Fibroblast of the aortic adventitia (primary cell): ENCODE results near the gene PHB1. TPM values are rescaled to one million over a fixed set of nuclear protein-coding genes. Genes with fewer than 3 reads are reported as not detected.

ENCODE experiments used
- DNase-seq: peaks from one replicate; pipeline ENCODE4 v3.0.0-alpha.2; 2010; ENCODE audit warnings: low read depth
- H3K4me3 ChIP-seq: 2 replicates; pipeline ENCODE4 v1.5.1; 2011; ENCODE audit warnings: low read depth, mild to moderate bottlenecking, control low read depth, low read length, moderate library complexity
- CTCF ChIP-seq: IDR thresholded peaks from 2 replicates; pipeline ENCODE4 v1.5.1; 2011; ENCODE audit warnings: mild to moderate bottlenecking, low read length, control low read depth, inconsistent platforms; ENCODE audit not compliant: insufficient read depth
- total RNA-seq: library from RNA; depleted of rRNA; stranded (reverse); fragments of >200 nt; gene quantifications from 2 replicates; pipeline ENCODE4 v1.2.3, GENCODE V29; 2012; ENCODE audit warnings: low replicate concordance

Gene PHB1
- total RNA-seq, 1 donor = 103 TPM

GRCh38 chr17:49456183-49456965, 41.7 kb upstream of the PHB1 start:
- no peak overlapping the region for H3K4me3 ChIP-seq
- TF ChIP-seq CTCF = no peak
- peak; percentile 81 for DNase-seq

GRCh38 chr17:49455272-49455861, 40.7 kb upstream of the PHB1 start:
- no peak for DNase-seq
- TF ChIP-seq CTCF = no peak

GRCh38 chr17:49454050-49454449, 39.4 kb upstream of the PHB1 start:
- no peak for DNase-seq
- H3K4me3 ChIP-seq = no peak overlapping the region
- no peak for TF ChIP-seq CTCF

More at GRCh38 chr17:49455272-49455861, 40.7 kb upstream of the PHB1 start:
- H3K4me3 ChIP-seq = no peak overlapping the region

GRCh38 chr17:49452661-49453060, 38.0 kb upstream of the PHB1 start:
- no peak for TF ChIP-seq CTCF
- DNase-seq = no peak
- no peak overlapping the region for H3K4me3 ChIP-seq

- no peak for TF ChIP-seq CTCF
- DNase-seq = no peak
- H3K4me3 ChIP-seq = no peak overlapping the region
Measured at GRCh38 chr17:49452201-49452600, 37.5 kb upstream of the PHB1 start.

GRCh38 chr17:49450735-49451134, 36.1 kb upstream of the PHB1 start:
- no peak for TF ChIP-seq CTCF
- no peak overlapping the region for H3K4me3 ChIP-seq
- DNase-seq = peak; percentile 4
